Naive thymus-derived CD8-positive, alpha-beta T cell (primary cell): ENCODE measurements around the gene GRM8. TPM values are rescaled to one million over a fixed set of nuclear protein-coding genes. Genes with fewer than 3 reads are reported as not detected.

Experiments used
- ATAC-seq, 2 donors: fragments of 150-1000 bp; cut with Tn5 transposase in 1 of 2; sonication (Bioruptor Pico), chemical (Tn5 transposase) in 1 of 2; 1 replicate in 1 of 2; 2 replicates in 1 of 2; pipeline ENCODE4 v1.10.0; 2021; ENCODE audit warnings: mild to moderate bottlenecking in 2 of 2, moderate library complexity in 2 of 2
- POLR2A ChIA-PET: fragments of 350-600 bp; sonication (Branson Sonifier 250); formaldehyde crosslinking; loops from one replicate; lab custom pipeline; 2021; ENCODE audit warnings: antibody characterized with exemption; lab: Charles Lee
- DNase-seq, 10 donors: peaks; one replicate each; pipeline versions ENCODE4 v3.0.0 to v3.0.0-alpha.2; 2020 to 2022
- H3K27ac Mint-ChIP-seq, 10 donors: one replicate each; pipeline ENCODE4 v1.8.0; 2020 to 2022; ENCODE audit warnings: mild to moderate bottlenecking in 10 of 10, mixed read lengths in 10 of 10, moderate library complexity in 4 of 10, inconsistent platforms in 1 of 10
- H3K27me3 Mint-ChIP-seq, 5 donors: one replicate each; pipeline ENCODE4 v1.8.0; 2021 to 2022; ENCODE audit warnings: mixed read lengths in 5 of 5
- H3K36me3 Mint-ChIP-seq, 3 donors: one replicate each; pipeline ENCODE4 v1.8.0; 2020 to 2022; ENCODE audit warnings: mixed read lengths in 3 of 3, mild to moderate bottlenecking in 2 of 3, inconsistent platforms in 1 of 3
- H3K4me1 Mint-ChIP-seq, 4 donors: one replicate each; pipeline ENCODE4 v1.8.0; 2021 to 2022; ENCODE audit warnings: mixed read lengths in 4 of 4
- H3K4me3 Mint-ChIP-seq, 10 donors: one replicate each; pipeline ENCODE4 v1.8.0; 2020 to 2022; ENCODE audit warnings: mild to moderate bottlenecking in 10 of 10, mixed read lengths in 10 of 10, moderate library complexity in 6 of 10, inconsistent platforms in 1 of 10
- H3K9me3 Mint-ChIP-seq, 9 donors: one replicate each; pipeline ENCODE4 v1.8.0; 2020 to 2022; ENCODE audit warnings: mixed read lengths in 9 of 9, mild to moderate bottlenecking in 3 of 9, inconsistent platforms in 1 of 9, moderate library complexity in 1 of 9
- polyA plus RNA-seq, 3 donors: library from polyadenylated mRNA; unstranded; fragments of 300-500 nt; fragmentation: Illumina TruSeq; gene quantifications; one replicate each; pipeline ENCODE4 v1.2.3, GENCODE V29; 2021
- total RNA-seq, 8 experiments: library from RNA in 2 of 8; stranded (reverse) in 2 of 8; gene quantifications; one replicate each; pipeline ENCODE4 v1.2.3 and lab custom pipeline; 2021 to 2026

GRM8 gene
- total and polyA plus RNA-seq, 5 experiments from 2014 or later: not detected

DNA sequence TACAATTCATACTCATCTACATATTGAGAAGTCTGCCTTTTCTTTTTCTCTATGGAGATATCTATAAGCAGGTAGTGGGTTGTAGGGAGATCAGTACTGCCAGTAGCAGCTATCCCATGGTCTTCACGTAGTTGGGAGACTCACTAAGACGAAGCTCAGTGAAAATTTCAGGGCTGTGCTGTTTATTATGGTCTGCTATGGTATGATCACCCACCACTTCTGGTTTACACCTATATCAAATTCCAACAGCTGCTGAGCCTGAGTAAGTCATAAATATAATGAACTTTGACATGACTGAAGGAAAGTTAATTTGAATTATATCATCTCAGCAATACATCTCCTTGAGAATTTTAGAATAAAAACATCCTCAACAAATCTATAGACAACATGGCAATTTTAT, 741.7 kb downstream of the GRM8 start:
- no peak overlapping the region for H3K4me3 Mint-ChIP-seq
- no peaks in the 10 kb centered on the region for H3K4me1 Mint-ChIP-seq
- no peak for DNase-seq
- no peaks in the 10 kb centered on the region for H3K36me3 Mint-ChIP-seq
- peaks cover 0 to 4% (median 0%) of the 10 kb centered on the region in 5 donors for H3K27me3 Mint-ChIP-seq
- no peak for ATAC-seq
- H3K9me3 Mint-ChIP-seq: peaks cover 0 to 4% (median 2%) of the 10 kb centered on the region in 9 donors
- POLR2A ChIA-PET: no interaction called here
- no peak overlapping the region for H3K27ac Mint-ChIP-seq

DNA sequence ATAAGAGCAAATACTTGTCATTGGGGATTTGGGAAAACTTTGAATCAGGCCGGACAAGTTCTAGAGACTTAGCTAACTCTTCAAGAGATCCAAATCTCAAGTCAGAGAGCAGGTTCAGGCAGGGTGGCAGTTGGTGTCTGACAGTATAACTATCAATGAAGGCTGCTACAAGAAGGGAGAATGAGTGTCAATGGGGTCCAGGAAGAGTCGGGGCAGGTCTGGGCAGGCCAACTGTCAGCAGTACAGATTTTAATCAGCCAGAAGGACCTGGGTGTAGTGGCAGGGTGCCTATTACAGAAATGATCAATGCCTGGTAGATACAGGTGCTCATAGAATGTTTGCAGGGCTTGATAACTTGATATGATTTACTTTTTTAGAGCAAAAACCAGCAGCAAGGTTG, 751.1 kb downstream of the GRM8 start:
- no peaks in the 10 kb centered on the region for H3K4me1 Mint-ChIP-seq
- DNase-seq (no peak), ATAC-seq (no peak)
- peaks cover 0 to 21% (median 0%) of the 10 kb centered on the region in 9 donors for H3K9me3 Mint-ChIP-seq
- H3K27me3 Mint-ChIP-seq: no peaks in the 10 kb centered on the region
- POLR2A ChIA-PET: no interaction called here
- no peak overlapping the region for H3K27ac Mint-ChIP-seq
- no peaks in the 10 kb centered on the region for H3K36me3 Mint-ChIP-seq
- H3K4me3 Mint-ChIP-seq: no peak overlapping the region

DNA sequence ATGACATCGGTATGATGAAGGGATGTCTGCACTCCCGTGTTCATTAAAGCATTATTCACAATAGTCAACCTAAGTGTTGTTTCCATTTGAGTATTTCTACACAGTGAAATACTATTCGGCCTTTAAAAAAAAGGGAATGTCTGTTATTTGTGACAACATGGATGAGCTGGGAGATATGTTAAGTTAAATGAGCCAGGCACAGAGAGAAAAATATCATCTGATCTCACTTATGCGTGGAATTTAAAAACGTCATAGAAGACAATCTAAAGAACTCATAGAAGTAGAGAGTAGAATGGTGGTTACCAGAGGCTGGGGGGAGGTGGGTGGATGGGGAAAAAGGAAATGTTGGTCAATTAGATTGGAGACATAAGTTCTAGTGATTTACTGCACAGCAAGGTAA, 753.3 kb downstream of the GRM8 start:
- Mint-ChIP-seq H3K4me1 (no peaks in the 10 kb centered on the region), H3K36me3 (no peaks in the 10 kb centered on the region), H3K27ac (no peak overlapping the region), H3K9me3 (peaks cover 0 to 21% (median 2%) of the 10 kb centered on the region in 9 donors), H3K4me3 (no peak overlapping the region), H3K27me3 (no peaks in the 10 kb centered on the region)
- DNase-seq (no peak), ATAC-seq (no peak)
- POLR2A ChIA-PET: no interaction called here

DNA sequence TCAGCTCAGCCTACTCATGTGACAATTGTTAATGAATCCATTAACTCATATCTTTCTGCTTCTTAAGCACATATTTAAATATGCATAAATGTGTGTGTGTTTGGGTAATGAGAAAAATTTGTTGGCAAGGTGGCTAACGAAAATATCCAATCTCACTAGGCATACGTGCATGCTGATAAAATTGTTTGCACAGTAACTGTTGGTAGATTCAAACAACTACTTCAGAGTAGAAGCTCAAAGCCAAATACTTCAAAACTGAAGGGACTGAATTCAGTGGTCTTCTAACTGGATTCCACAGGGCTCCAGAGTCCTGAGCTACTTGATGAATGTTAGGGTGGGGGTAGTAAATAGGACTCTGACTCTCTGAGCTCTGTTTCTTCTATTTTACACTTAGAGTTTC, 757.0 kb downstream of the GRM8 start:
- peaks cover 0 to 13% (median 3%) of the 10 kb centered on the region in 9 donors for H3K9me3 Mint-ChIP-seq
- peak overlapping the region in 1 of 10 donors; percentile 51 for H3K27ac Mint-ChIP-seq
- H3K4me1 Mint-ChIP-seq: no peaks in the 10 kb centered on the region
- POLR2A ChIA-PET: no interaction called here
- H3K4me3 Mint-ChIP-seq: no peak overlapping the region
- ATAC-seq (no peak), DNase-seq (no peak)
- H3K27me3 Mint-ChIP-seq: no peaks in the 10 kb centered on the region
- no peaks in the 10 kb centered on the region for H3K36me3 Mint-ChIP-seq

DNA sequence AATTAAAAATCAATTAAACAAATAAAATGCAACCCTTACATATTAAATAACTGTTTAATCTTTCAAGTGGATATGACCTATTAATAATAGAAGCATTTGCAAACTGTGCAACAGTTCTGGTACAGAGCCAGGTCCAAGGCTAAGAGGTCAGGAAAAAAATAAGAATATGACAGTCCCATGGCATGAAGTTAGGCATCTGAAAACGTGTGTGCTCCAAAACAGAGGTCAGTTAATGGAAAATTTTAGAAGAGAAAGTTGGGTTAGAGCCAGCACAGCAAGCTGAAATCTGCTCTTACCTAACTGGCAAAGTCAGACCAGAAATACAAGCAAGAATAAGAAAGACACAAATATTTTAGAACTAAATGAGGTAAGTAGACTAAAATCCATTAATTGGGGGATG, 757.7 kb downstream of the GRM8 start:
- ATAC-seq: no peak
- peaks cover 0 to 13% (median 1%) of the 10 kb centered on the region in 9 donors for H3K9me3 Mint-ChIP-seq
- POLR2A ChIA-PET: no interaction called here
- H3K4me3 Mint-ChIP-seq: no peak overlapping the region
- H3K27me3 Mint-ChIP-seq: no peaks in the 10 kb centered on the region
- H3K36me3 Mint-ChIP-seq: no peaks in the 10 kb centered on the region
- no peak for DNase-seq
- no peaks in the 10 kb centered on the region for H3K4me1 Mint-ChIP-seq
- no peak overlapping the region for H3K27ac Mint-ChIP-seq

DNA sequence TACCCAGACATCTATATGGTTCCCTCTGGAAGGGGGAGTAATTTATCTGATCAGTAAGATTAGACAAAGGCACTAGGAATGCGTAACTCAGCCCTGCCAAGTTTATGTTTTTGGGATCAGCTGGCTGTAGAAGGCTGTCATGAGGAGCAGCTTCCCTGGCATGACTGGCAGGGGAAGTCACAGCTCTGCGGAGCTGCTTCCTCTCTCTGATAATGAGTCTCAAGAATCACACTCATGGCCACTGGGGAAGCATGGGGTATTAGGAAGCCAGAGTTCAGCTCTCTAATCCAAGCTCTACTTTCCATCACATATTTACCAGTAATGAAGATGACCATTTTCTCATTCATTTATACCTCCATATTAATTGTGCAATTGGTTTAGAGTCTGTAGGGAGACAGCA, 758.9 kb downstream of the GRM8 start:
- no peaks in the 10 kb centered on the region for H3K27me3 Mint-ChIP-seq
- no peak for DNase-seq
- no peak overlapping the region for H3K4me3 Mint-ChIP-seq
- H3K36me3 Mint-ChIP-seq: no peaks in the 10 kb centered on the region
- POLR2A ChIA-PET: no interaction called here
- no peak overlapping the region for H3K27ac Mint-ChIP-seq
- H3K4me1 Mint-ChIP-seq: no peaks in the 10 kb centered on the region
- ATAC-seq: no peak
- peaks cover 0 to 11% (median 4%) of the 10 kb centered on the region in 9 donors for H3K9me3 Mint-ChIP-seq

DNA sequence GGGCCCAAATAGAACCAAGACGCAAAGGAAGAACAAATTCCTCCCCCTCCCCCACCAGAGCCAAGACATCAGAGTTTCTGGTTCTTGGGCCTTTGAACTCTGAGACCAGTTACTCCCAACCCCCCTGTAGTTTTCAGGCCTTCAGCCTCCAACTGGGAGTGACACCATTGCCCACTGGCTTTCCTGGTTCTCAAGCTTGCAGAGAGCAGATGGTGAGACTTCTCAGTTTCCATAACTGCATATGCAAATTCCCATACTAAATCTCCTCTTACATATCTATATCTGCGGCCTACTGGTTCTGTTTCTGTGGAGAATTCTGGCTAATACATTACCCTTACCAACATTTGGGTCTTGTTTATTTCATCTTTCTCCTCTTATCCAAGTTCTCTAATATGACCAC, 762.9 kb downstream of the GRM8 start:
- H3K36me3 Mint-ChIP-seq: no peaks in the 10 kb centered on the region
- H3K27me3 Mint-ChIP-seq: no peaks in the 10 kb centered on the region
- no peak for ATAC-seq
- H3K4me3 Mint-ChIP-seq: no peak overlapping the region
- H3K9me3 Mint-ChIP-seq: peaks cover 0 to 4% (median 0%) of the 10 kb centered on the region in 9 donors
- no peak for DNase-seq
- POLR2A ChIA-PET: no interaction called here
- no peak overlapping the region for H3K27ac Mint-ChIP-seq
- H3K4me1 Mint-ChIP-seq: no peaks in the 10 kb centered on the region

DNA sequence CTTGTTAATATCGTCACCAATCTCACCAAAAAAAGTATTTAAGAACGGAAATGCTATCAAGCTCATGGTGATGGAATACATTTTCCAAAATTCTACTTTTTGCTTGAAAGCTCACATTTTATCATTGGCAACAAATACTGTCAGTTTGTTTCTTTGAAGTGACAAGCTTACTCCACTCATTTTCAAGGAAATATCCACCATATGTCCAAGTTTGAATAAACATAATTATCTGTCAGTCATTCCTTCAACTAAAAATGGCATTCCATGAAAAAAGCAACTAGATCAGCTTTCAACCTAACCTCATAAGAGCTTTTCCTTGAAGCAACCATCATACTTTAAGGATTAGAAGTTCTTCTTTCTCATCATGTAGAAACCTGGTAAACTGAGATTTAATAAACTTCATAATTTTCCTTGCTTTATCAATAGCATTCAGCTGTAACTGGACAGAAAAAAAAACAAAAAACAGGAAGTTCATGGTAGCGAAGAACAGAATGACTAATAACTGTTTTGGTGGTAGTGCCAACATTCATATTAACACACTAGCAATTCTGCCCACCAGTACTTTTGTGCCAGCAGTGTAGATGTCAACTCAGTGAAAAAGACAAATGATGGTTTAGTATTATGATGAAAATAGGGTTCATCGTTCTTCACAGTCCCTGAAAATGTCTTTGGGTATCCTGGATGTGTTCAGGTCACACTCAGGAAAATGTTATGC, 764.9 kb downstream of the GRM8 start:
- no peak for ATAC-seq
- Mint-ChIP-seq H3K27me3 (no peaks in the 10 kb centered on the region), H3K27ac (no peak overlapping the region)

DNA sequence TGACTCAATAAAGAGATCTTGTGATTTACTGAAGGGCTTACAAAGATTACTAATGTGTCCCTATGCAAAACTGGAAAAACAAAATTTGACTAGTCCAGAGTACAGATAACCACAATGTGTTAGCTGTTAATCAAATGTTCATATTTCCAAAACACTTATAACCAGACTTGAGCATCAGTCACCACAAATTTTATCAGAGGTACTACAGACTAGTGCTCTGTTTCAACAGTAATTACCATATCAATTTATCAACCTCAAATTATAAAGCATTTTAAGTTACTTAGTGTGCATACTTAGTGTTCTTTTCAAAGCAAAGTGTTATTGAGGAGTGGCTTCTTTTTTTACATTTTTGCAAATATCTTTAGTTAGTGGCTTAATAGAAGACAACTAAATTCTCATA, 765.9 kb downstream of the GRM8 start:
- no peaks in the 10 kb centered on the region for H3K27me3 Mint-ChIP-seq
- no peaks in the 10 kb centered on the region for H3K4me1 Mint-ChIP-seq
- H3K36me3 Mint-ChIP-seq: no peaks in the 10 kb centered on the region
- POLR2A ChIA-PET: no interaction called here
- ATAC-seq: no peak
- no peak for DNase-seq
- H3K9me3 Mint-ChIP-seq: peaks cover 0 to 5% (median 3%) of the 10 kb centered on the region in 9 donors
- H3K27ac Mint-ChIP-seq: no peak overlapping the region
- H3K4me3 Mint-ChIP-seq: no peak overlapping the region

More for the DNA sequence above, 764.9 kb downstream of the GRM8 start:
- no peak for DNase-seq
- POLR2A ChIA-PET: no interaction called here
- H3K4me1 Mint-ChIP-seq: no peaks in the 10 kb centered on the region
- peaks cover 0 to 4% (median 0%) of the 10 kb centered on the region in 9 donors for H3K9me3 Mint-ChIP-seq
- no peak overlapping the region for H3K4me3 Mint-ChIP-seq
- H3K36me3 Mint-ChIP-seq: no peaks in the 10 kb centered on the region

DNA sequence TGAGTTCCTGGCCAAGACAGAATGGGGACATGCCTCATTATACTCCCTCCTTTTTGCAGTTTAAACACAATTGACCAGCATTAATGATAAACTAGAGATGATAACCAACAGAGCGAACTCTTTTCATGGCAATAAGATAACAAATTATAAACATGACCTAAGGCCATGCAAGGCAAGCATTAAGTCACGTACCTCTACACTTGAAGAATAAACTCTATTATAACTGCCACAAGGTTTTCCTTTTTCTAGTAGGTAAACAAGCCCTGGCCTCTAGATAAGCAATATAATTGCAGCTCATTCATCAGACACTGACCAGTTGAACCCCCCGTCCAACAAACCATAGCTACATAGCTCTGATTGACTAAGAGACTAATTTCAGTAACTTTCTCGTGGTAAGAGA, 767.0 kb downstream of the GRM8 start:
- Mint-ChIP-seq H3K4me3 (no peak overlapping the region), H3K27me3 (no peaks in the 10 kb centered on the region), H3K36me3 (no peaks in the 10 kb centered on the region), H3K9me3 (peaks cover 0 to 11% (median 4%) of the 10 kb centered on the region in 9 donors), H3K4me1 (no peaks in the 10 kb centered on the region), H3K27ac (no peak overlapping the region)
- ATAC-seq: no peak
- no peak for DNase-seq
- POLR2A ChIA-PET: no interaction called here

DNA sequence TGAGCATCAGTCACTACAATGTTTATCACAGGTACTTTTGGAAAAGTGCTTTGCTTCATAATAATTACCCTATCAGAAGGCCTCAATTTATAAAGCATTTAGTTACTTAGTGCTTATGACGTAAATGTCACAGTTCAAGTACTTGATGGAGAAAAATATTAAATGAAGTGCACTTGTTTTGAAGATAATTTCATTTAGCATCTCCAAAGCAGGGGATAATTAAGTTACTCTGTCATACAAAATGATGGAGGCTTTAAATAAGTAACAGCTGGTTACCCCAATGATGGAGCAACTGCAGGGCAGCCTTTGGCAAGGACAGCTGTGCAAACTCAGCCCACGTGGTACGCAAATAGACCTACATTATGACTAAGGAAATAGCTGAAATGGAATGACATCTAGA, 768.8 kb downstream of the GRM8 start:
- Mint-ChIP-seq H3K4me3 (no peak overlapping the region), H3K27me3 (no peaks in the 10 kb centered on the region), H3K4me1 (no peaks in the 10 kb centered on the region), H3K9me3 (peaks cover 0 to 11% (median 2%) of the 10 kb centered on the region in 9 donors), H3K36me3 (no peaks in the 10 kb centered on the region), H3K27ac (no peak overlapping the region)
- POLR2A ChIA-PET: no interaction called here
- ATAC-seq (no peak), DNase-seq (no peak)

DNA sequence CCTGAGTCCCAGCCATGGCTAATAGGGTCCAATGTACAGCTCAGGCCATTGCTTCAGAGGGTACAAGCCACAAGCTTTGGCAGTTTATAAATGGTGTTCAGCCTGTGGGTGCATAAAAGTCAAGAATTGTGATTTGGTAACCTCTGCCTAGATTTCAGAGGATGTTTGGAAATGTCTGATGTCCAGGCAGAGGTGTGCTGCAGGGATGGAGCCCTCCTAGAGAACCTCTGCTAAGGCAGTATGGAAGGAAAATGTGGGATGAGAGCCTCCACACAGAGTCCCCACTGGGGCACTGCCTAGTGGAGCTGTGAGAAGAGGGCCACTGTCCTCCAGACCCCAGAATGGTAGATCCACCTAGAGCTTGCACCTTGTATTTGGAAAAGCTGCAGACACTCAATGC, 779.9 kb downstream of the GRM8 start:
- ATAC-seq (no peak), DNase-seq (no peak)
- Mint-ChIP-seq H3K36me3 (no peaks in the 10 kb centered on the region), H3K4me3 (no peak overlapping the region), H3K27me3 (no peaks in the 10 kb centered on the region), H3K9me3 (peaks cover 4 to 19% (median 11%) of the 10 kb centered on the region in 9 donors), H3K27ac (no peak overlapping the region), H3K4me1 (no peaks in the 10 kb centered on the region)
- POLR2A ChIA-PET: no interaction called here

DNA sequence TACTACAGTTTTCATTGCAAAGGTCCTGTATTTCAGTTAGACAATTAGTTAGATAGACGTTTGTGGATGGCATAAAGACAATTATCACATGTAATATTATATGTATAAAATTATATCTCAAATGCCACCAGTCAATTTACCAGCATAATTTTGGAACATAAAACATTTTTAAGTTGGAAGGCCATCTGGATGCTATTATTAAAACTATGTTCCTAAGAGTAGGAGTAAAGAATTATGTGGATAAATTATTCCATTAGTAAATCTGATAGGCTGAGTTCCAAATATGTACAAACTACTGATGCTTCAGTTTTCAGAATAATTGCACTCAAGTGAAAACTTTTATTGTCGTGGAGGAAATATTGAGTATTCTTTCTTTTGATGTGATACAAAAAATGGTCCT, 790.3 kb downstream of the GRM8 start:
- Mint-ChIP-seq H3K27ac (no peak overlapping the region), H3K4me1 (no peaks in the 10 kb centered on the region), H3K36me3 (no peaks in the 10 kb centered on the region), H3K4me3 (no peak overlapping the region), H3K27me3 (no peaks in the 10 kb centered on the region), H3K9me3 (peaks cover 0 to 6% (median 0%) of the 10 kb centered on the region in 9 donors)
- POLR2A ChIA-PET: no interaction called here
- no peak for ATAC-seq
- DNase-seq: no peak

DNA sequence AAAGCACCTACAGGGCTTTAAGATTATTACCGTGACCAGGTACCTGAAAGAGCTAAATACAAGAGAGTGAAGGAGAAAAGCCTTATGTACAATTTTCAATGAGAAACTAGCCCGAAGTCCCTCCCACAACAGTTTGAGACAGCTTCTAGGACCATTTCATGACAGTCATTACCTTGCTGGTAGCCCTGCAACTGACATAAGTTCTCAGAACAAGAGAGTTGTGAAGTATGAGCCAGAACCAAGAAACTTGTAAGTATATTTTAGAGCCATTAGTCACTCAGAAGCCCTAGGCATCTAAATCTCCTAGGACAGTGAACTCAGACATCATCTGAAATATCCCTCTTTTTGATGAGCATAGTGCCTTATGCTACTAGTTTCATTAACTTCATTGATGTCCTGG, 792.1 kb downstream of the GRM8 start:
- Mint-ChIP-seq H3K4me3 (no peak overlapping the region), H3K27ac (no peak overlapping the region), H3K9me3 (peaks cover 0 to 8% (median 0%) of the 10 kb centered on the region in 9 donors), H3K36me3 (no peaks in the 10 kb centered on the region), H3K27me3 (no peaks in the 10 kb centered on the region), H3K4me1 (no peaks in the 10 kb centered on the region)
- POLR2A ChIA-PET: no interaction called here
- no peak for ATAC-seq
- DNase-seq: no peak
